ENCODE data around the gene SFPQ.

SFPQ gene

GRCh38 chr1:35178295-35178695 lies 14.7 kb downstream of the SFPQ start:
- H3K9me3 Mint-ChIP-seq, result no peaks in the 10 kb centered on the region
- no peaks in the 10 kb centered on the region for H3K27me3 Mint-ChIP-seq (ENCODE audit: low read depth)
- H3K4me1 Mint-ChIP-seq, result peaks cover 34% of the 10 kb centered on the region
- peak overlapping the region in 1 of 3 experiments; percentile 17 for H3K4me3 Mint-ChIP-seq
- H3K36me3 Mint-ChIP-seq (ENCODE audit: low read depth), result peaks cover 97% of the 10 kb centered on the region
- H3K27ac Mint-ChIP-seq, result peak overlapping the region; percentile 21 to 92 (median 61)
- TF ChIP-seq CTCF (IDR thresholded peaks at IDR 0.05; ENCODE audit: unreplicated experiment in 3 of 3), result no peak

GRCh38 chr1:35177237-35177786 lies 15.6 kb downstream of the SFPQ start:
- Mint-ChIP-seq H3K27me3 (ENCODE audit: low read depth) (no peaks in the 10 kb centered on the region), H3K36me3 (ENCODE audit: low read depth) (peaks cover 88% of the 10 kb centered on the region)

GRCh38 chr1:35175602-35176001 lies 17.3 kb downstream of the SFPQ start:
- Mint-ChIP-seq H3K4me3 (no peak overlapping the region), H3K36me3 (ENCODE audit: low read depth) (peaks cover 70% of the 10 kb centered on the region)

More at GRCh38 chr1:35177237-35177786, 15.6 kb downstream of the SFPQ start:
- no peak overlapping the region for H3K4me3 Mint-ChIP-seq
- H3K27ac Mint-ChIP-seq, result no peak overlapping the region
- no peak for TF ChIP-seq CTCF (IDR thresholded peaks at IDR 0.05; ENCODE audit: unreplicated experiment in 3 of 3)
- H3K9me3 Mint-ChIP-seq, result no peaks in the 10 kb centered on the region
- peaks cover 29% of the 10 kb centered on the region for H3K4me1 Mint-ChIP-seq

GRCh38 chr1:35175098-35175576 lies 17.8 kb downstream of the SFPQ start:
- H3K27me3 Mint-ChIP-seq (ENCODE audit: low read depth), result no peaks in the 10 kb centered on the region
- no peak overlapping the region for H3K4me3 Mint-ChIP-seq
- H3K27ac Mint-ChIP-seq, result no peak overlapping the region
- H3K36me3 Mint-ChIP-seq (ENCODE audit: low read depth), result peaks cover 66% of the 10 kb centered on the region
- no peak for TF ChIP-seq CTCF (IDR thresholded peaks at IDR 0.05; ENCODE audit: unreplicated experiment in 3 of 3)
- H3K4me1 Mint-ChIP-seq, result peaks cover 10% of the 10 kb centered on the region
- H3K9me3 Mint-ChIP-seq, result no peaks in the 10 kb centered on the region

More at GRCh38 chr1:35175602-35176001, 17.3 kb downstream of the SFPQ start:
- H3K27me3 Mint-ChIP-seq (ENCODE audit: low read depth), result no peaks in the 10 kb centered on the region
- no peaks in the 10 kb centered on the region for H3K9me3 Mint-ChIP-seq
- no peak overlapping the region for H3K27ac Mint-ChIP-seq
- TF ChIP-seq CTCF (IDR thresholded peaks at IDR 0.05; ENCODE audit: unreplicated experiment in 3 of 3), result no peak
- peaks cover 13% of the 10 kb centered on the region for H3K4me1 Mint-ChIP-seq

GRCh38 chr1:35173909-35174540 lies 18.9 kb downstream of the SFPQ start:
- H3K36me3 Mint-ChIP-seq (ENCODE audit: low read depth), result peaks cover 55% of the 10 kb centered on the region
- peaks cover 5% of the 10 kb centered on the region for H3K4me1 Mint-ChIP-seq
- no peaks in the 10 kb centered on the region for H3K27me3 Mint-ChIP-seq (ENCODE audit: low read depth)
- H3K4me3 Mint-ChIP-seq, result no peak overlapping the region
- H3K9me3 Mint-ChIP-seq, result no peaks in the 10 kb centered on the region
- H3K27ac Mint-ChIP-seq, result peak overlapping the region in 2 of 3 experiments; percentile 40 to 66
- TF ChIP-seq CTCF (IDR thresholded peaks at IDR 0.05; ENCODE audit: unreplicated experiment in 3 of 3), result no peak

GRCh38 chr1:35173491-35173890 lies 19.5 kb downstream of the SFPQ start:
- H3K4me3 Mint-ChIP-seq, result no peak overlapping the region
- peaks cover 4% of the 10 kb centered on the region for H3K4me1 Mint-ChIP-seq
- TF ChIP-seq CTCF (IDR thresholded peaks at IDR 0.05; ENCODE audit: unreplicated experiment in 3 of 3), result no peak
- H3K27me3 Mint-ChIP-seq (ENCODE audit: low read depth), result no peaks in the 10 kb centered on the region
- H3K27ac Mint-ChIP-seq, result no peak overlapping the region
- no peaks in the 10 kb centered on the region for H3K9me3 Mint-ChIP-seq
- H3K36me3 Mint-ChIP-seq (ENCODE audit: low read depth), result peaks cover 49% of the 10 kb centered on the region
